Testis (tissue), 2 donors: Measurements from ENCODE around the gene TYRP1.

Experiments
- CTCF ChIP-seq, 3 experiments: fragments of 450-650 bp in 2 of 3; fragments of 200-600 bp in 1 of 3; sonication (generic) in 1 of 3; IDR thresholded peaks; one replicate each; pipeline ENCODE4 v1.5.1; 2016 to 2019; ENCODE audit warnings: antibody characterized with exemption in 3 of 3, mild to moderate bottlenecking in 2 of 3, moderate library complexity in 1 of 3
- POLR2A ChIP-seq: fragments of 450-650 bp; IDR thresholded peaks from one replicate; pipeline ENCODE4 v1.6.1; 2017; ENCODE audit warnings: antibody characterized with exemption, mild to moderate bottlenecking, moderate library complexity

- no peak for TF ChIP-seq CTCF (IDR thresholded peaks at IDR 0.05)
- no peak for TF ChIP-seq POLR2A
Observed at GRCh38 chr9:12739014-12739652, 45.9 kb downstream of the TYRP1 start.
